Thyroid gland (tissue), 4 donors: ENCODE data around the gene PRSS1. TPM values are rescaled to one million over a fixed set of nuclear protein-coding genes. Genes with fewer than 3 reads are reported as not detected.

Experiments
- DNase-seq, 2 donors: peaks; one replicate each; pipeline ENCODE4 v3.0.0-alpha.2; 2019
- H3K27ac ChIP-seq, 3 donors: fragments of 200-600 bp; sonication (generic); 1 replicate in 2 of 3; 2 replicates in 1 of 3; pipeline ENCODE4 v1.5.1; 2016 to 2019; ENCODE audit warnings: mild to moderate bottlenecking in 1 of 3, moderate library complexity in 1 of 3
- H3K27me3 ChIP-seq: fragments of 200-600 bp; sonication (generic); one replicate; pipeline ENCODE4 v1.5.1; 2019
- H3K36me3 ChIP-seq, 2 donors: fragments of 200-600 bp; sonication (generic); one replicate each; pipeline ENCODE4 v1.5.1; 2016 to 2019
- H3K4me1 ChIP-seq, 2 donors: fragments of 200-600 bp; sonication (generic); one replicate each; pipeline ENCODE4 v1.5.1; 2017 to 2019
- H3K4me3 ChIP-seq, 3 donors: fragments of 200-600 bp; sonication (generic); replicated peaks in 1 of 3; 1 replicate in 2 of 3; 2 replicates in 1 of 3; pipeline ENCODE4 v1.5.1; 2016; ENCODE audit warnings: mild to moderate bottlenecking in 1 of 3
- H3K9me3 ChIP-seq: fragments of 200-600 bp; sonication (generic); one replicate; pipeline ENCODE4 v1.5.1; 2017
- POLR2A ChIP-seq, 2 donors: fragments of 450-650 bp; IDR thresholded peaks; one replicate each; pipeline ENCODE4 v1.6.1; 2017; ENCODE audit warnings: antibody characterized with exemption in 2 of 2, mild to moderate bottlenecking in 2 of 2, moderate library complexity in 1 of 2
- WGBS, 2 donors: methylation state at CpG; one replicate each; pipeline ENCODE4 v1.1.5; 2017; 5-methylcytosine and 5-hydroxymethylcytosine counted together
- intact Hi-C: fragments of 100-400 bp; cut with DNase I; formaldehyde crosslinking; loops from one replicate; pipeline ENCODE4 v1.15.1; 2023
- small RNA-seq: library from RNA; depleted of rRNA; stranded (forward); fragments of <200 nt; gene quantifications from one replicate; pipeline ENCODE3, GENCODE V24; 2016
- total RNA-seq, 4 donors: library from RNA; depleted of rRNA; stranded (reverse); fragments of >200 nt; gene quantifications; one replicate each; pipeline ENCODE4 v1.2.3, GENCODE V29; 2016
- TF ChIP-seq, protein P1 (sequence below), 6 experiments: fragments of 200-600 bp in 3 of 6; fragments of 450-650 bp in 3 of 6; sonication (generic) in 3 of 6; IDR thresholded peaks; one replicate each; pipeline ENCODE4 v1.5.1; 2016 to 2019; ENCODE audit warnings: antibody characterized with exemption in 6 of 6, mild to moderate bottlenecking in 2 of 6, inconsistent platforms in 1 of 6, moderate library complexity in 1 of 6

PRSS1 gene
- total RNA-seq, 4 donors from 2014 or later = 1.2 TPM; not detected in 3

DNA sequence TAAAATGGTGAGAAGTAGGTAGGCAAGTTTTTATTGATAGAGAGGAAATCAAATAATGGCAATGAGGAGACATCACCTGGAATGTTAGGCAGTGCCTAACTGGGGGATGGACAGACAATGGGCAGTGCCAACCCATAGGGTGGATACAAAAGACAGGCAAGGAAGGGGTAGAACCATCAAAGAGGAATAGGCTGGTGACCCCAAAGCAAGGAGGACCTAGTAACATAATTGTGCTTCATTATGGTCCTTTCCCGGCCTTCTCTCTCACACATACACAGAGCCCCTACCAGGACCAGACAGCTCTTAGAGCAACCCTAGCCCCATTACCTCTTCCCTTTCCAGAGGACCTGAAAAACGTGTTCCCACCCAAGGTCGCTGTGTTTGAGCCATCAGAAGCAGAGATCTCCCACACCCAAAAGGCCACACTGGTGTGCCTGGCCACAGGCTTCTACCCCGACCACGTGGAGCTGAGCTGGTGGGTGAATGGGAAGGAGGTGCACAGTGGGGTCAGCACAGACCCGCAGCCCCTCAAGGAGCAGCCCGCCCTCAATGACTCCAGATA is 51.5 kb downstream of the PRSS1 start:
- 84 to 91% methylated on average over 3 to 7 of the region's 7 CpGs for WGBS, 2 donors
- Histone ChIP-seq H3K9me3 (no peaks in the 10 kb centered on the region), H3K36me3 (no peaks in the 10 kb centered on the region), H3K27ac (no peak overlapping the region), H3K4me1 (peaks cover 14 to 17% of the 10 kb centered on the region in 2 donors), H3K27me3 (peaks cover 12% of the 10 kb centered on the region), H3K4me3 (no peak overlapping the region)
- intact Hi-C loops = no loop called here
- TF ChIP-seq, protein P1, sequence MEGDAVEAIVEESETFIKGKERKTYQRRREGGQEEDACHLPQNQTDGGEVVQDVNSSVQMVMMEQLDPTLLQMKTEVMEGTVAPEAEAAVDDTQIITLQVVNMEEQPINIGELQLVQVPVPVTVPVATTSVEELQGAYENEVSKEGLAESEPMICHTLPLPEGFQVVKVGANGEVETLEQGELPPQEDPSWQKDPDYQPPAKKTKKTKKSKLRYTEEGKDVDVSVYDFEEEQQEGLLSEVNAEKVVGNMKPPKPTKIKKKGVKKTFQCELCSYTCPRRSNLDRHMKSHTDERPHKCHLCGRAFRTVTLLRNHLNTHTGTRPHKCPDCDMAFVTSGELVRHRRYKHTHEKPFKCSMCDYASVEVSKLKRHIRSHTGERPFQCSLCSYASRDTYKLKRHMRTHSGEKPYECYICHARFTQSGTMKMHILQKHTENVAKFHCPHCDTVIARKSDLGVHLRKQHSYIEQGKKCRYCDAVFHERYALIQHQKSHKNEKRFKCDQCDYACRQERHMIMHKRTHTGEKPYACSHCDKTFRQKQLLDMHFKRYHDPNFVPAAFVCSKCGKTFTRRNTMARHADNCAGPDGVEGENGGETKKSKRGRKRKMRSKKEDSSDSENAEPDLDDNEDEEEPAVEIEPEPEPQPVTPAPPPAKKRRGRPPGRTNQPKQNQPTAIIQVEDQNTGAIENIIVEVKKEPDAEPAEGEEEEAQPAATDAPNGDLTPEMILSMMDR (IDR thresholded peaks at IDR 0.05) = no peak
- no peak for TF ChIP-seq POLR2A (IDR thresholded peaks at IDR 0.05)
- no peak for DNase-seq

GRCh38 chr7:142801601-142802295 is 52.5 kb downstream of the PRSS1 start:
- Histone ChIP-seq H3K4me1 (peaks cover 11 to 12% of the 10 kb centered on the region in 2 donors), H3K4me3 (no peak overlapping the region), H3K27ac (no peak overlapping the region), H3K36me3 (no peaks in the 10 kb centered on the region), H3K27me3 (peaks cover 12% of the 10 kb centered on the region), H3K9me3 (no peaks in the 10 kb centered on the region)
- WGBS, 2 donors = 91 to 95% methylated on average over 8 of the region's 8 CpGs
- intact Hi-C loops = no loop called here
- TF ChIP-seq, protein P1 (IDR thresholded peaks at IDR 0.05) = no peak
- no peak for TF ChIP-seq POLR2A (IDR thresholded peaks at IDR 0.05)
- no peak for DNase-seq

DNA sequence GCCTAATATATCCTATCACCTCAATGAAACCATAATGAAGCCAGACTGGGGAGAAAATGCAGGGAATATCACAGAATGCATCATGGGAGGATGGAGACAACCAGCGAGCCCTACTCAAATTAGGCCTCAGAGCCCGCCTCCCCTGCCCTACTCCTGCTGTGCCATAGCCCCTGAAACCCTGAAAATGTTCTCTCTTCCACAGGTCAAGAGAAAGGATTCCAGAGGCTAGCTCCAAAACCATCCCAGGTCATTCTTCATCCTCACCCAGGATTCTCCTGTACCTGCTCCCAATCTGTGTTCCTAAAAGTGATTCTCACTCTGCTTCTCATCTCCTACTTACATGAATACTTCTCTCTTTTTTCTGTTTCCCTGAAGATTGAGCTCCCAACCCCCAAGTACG is 53.0 kb downstream of the PRSS1 start:
- intact Hi-C loops = no loop called here
- Histone ChIP-seq H3K27me3 (peaks cover 12% of the 10 kb centered on the region), H3K9me3 (no peaks in the 10 kb centered on the region), H3K4me3 (no peak overlapping the region), H3K27ac (no peak overlapping the region), H3K4me1 (peaks cover 6 to 7% of the 10 kb centered on the region in 2 donors), H3K36me3 (no peaks in the 10 kb centered on the region)
- no peak for TF ChIP-seq POLR2A (IDR thresholded peaks at IDR 0.05)
- TF ChIP-seq, protein P1 (IDR thresholded peaks at IDR 0.05) = no peak
- no peak for DNase-seq
- 86 to 94% methylated on average over 3 of the region's 3 CpGs for WGBS, 2 donors

Small RNA genes lying within 50 kb of the gene (small RNA-seq; reads per million reads assigned to genes)
- gene TRBD1 (not detected), gene TRBJ1-1 (not detected), gene TRBJ1-2 (not detected), gene TRBJ1-3 (not detected), gene TRBJ1-4 (not detected), gene TRBJ1-5 (not detected), gene TRBJ1-6 (not detected), gene TRBJ2-1 (not detected), gene TRBJ2-2 (not detected), gene TRBJ2-2P (not detected), gene TRBJ2-3 (not detected), gene TRBJ2-4 (not detected), gene TRBJ2-5 (not detected), gene TRBJ2-6 (not detected), gene TRBJ2-7 (not detected)

Other genes starting within 250 kb of the PRSS1 start
- not detected for gene PRSS2, start 21.5 kb downstream of the PRSS1 start, total RNA-seq
- 10 to 100 TPM; 20.0 to 46.2 (median 27.4) TPM for gene EPHB6, start 105.6 kb downstream of the PRSS1 start, total RNA-seq
- gene TRPV6, start 136.3 kb downstream of the PRSS1 start, total RNA-seq = 1 to 10 TPM in 2 of 4 donors, under 1 TPM in 2; 0.25 to 2.9 (median 1.2) TPM
- not detected for gene TRPV5, start 184.3 kb downstream of the PRSS1 start, total RNA-seq
- gene LLCFC1, start 190.0 kb downstream of the PRSS1 start, total RNA-seq = under 1 TPM in 1 of 4 donors, not detected in 3; 0.67 TPM
- gene KEL, start 212.9 kb downstream of the PRSS1 start, total RNA-seq = 1 to 10 TPM in 1 of 4 donors, under 1 TPM in 3; 0.29 to 2.0 (median 0.49) TPM